GM18508 (cell line): Measurements from ENCODE around the gene NEK11.
"Not testable (repeated sequence)": the region's sequence is repeated elsewhere in the genome, so short reads cannot be mapped to it uniquely, and the experiment has no call there.

ENCODE experiments used
- ATAC-seq: cut with Tn5 transposase; IDR thresholded peaks from one replicate; pipeline ENCODE4 v1.9.1; 2021; ENCODE audit warnings: moderate number of reproducible peaks; ENCODE audit not compliant: insufficient read depth, unreplicated experiment

The NEK11 gene

GRCh38 chr3:131282379-131282778, 255.7 kb downstream of the NEK11 start:
- ATAC-seq = no peak

GRCh38 chr3:131282967-131283366, 256.3 kb downstream of the NEK11 start:
- no peak for ATAC-seq

DNA sequence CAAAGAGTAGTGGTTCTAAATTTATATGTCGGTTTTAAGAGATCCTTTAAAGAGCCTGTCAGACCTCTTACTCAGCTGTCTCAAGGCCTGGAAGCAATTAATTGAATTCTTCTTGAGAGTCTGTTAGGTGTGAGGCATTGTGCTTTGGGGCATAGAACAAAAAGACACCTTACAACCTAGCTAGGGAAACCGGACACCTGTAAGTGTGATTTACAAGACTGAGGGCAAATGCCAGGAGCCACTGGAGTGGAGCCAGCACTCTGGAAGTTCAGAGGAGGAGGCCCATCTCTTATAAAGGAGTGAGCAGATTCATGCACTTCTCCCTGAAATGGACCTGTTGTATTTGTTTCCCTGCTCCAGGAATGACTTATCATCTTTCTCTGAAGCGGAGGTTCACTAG, 257.2 kb downstream of the NEK11 start:
- no peak for ATAC-seq

GRCh38 chr3:131284302-131284701, 257.6 kb downstream of the NEK11 start:
- ATAC-seq = no peak

DNA sequence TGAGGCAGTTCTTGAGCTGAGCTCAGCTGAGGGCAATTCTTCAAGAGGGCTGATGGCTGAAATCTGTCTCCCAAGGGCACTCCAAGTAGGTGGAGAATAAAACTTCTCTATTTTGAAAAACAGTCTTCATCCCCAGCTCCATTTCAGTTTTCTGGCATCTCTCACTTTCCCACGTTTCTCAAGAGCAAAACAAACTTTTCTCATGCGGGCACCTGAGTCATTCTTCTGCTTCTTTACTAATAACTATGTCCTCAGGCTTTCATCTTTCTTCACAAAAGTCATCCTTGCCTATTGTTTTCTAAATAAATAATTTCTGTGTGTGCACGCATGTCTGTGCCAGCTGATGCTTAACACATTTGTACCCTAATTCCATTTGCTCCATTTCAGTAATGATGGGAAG, 258.8 kb downstream of the NEK11 start:
- no peak for ATAC-seq

- ATAC-seq = no peak
Measured at GRCh38 chr3:131299836-131300235, 273.2 kb downstream of the NEK11 start.

GRCh38 chr3:131303848-131304247, 277.2 kb downstream of the NEK11 start:
- no peak for ATAC-seq

GRCh38 chr3:131304890-131305289, 278.2 kb downstream of the NEK11 start:
- no peak for ATAC-seq

DNA sequence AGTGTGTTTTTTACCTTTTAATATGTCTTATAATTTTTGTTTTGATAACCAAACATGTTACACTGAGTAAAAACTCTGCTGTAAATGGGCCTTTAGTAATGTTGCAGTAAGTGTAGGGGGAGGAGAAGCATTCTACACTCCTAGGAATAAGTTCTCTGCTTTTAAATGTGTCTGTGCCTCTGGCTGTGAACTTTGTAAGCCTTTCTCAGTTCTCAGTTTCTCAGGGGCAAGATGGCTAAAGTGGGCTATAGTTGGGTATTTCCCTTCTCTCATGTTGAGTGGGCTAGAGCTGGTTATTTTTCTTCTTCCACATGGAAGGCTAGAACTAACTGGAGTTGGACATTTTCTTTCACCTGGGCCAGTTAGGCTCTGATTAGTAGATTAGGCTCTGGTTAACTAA, 279.6 kb downstream of the NEK11 start:
- ATAC-seq = no peak

DNA sequence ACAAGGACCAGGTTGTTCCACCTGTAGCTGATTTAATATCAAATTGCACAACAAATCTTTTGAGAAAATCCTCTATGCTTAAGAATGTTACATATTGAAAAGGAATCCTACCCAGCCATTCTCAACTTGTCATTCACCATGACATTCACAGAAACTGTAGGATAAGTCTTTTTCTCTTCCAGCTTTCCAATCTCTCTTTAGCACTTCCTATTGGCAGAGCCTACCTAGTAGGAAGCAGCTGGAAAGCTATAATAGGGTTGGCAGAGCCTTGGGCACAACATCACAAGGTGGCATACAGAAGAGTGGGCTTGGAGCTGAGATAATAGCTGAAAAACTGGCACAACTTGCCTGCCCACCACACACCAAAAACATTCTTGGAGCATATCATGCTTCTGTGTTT, 287.6 kb downstream of the NEK11 start:
- ATAC-seq = no peak

GRCh38 chr3:131315162-131315561, 288.5 kb downstream of the NEK11 start:
- ATAC-seq = no peak

- no peak for ATAC-seq
Measured at GRCh38 chr3:131317667-131318066, 291.0 kb downstream of the NEK11 start.

DNA sequence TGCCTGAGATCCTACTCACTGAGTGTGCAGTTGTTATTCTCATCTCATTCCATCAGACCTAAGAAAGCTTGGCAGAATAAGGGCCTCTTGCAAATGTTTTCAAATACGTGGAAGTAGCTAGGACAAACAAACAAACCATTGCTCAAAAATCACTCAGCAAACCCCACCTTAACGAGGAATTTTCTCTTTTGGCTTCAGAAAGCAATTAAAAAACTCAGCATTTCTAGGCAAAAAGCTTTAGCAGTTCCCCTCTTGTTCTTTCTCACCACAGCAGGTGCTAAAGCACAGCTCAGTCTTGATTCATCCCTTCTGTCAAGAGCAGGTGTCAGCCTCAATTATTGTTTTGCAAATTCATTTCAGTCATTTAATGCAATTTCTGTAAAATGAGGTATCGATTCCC, 296.3 kb downstream of the NEK11 start:
- ATAC-seq = no peak

GRCh38 chr3:131323792-131324191, 297.1 kb downstream of the NEK11 start:
- ATAC-seq = no peak

DNA sequence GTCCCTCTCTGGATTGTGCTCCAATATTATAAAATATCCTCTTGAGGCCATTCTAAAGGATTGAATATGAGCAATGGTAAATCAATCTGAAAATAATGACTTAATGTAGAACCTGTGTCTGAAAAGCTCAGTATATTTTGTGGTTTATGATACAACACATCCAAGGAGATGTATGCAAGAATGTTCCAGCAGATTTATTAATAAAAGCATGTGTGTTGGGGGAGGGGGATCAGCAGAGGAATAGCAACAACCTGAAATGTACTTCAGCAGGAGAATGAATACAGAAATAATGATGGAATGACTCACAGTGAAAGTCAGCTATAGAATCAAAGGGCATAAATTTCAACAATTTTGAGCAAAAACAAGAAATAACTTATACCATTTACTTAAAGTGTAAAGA, 298.2 kb downstream of the NEK11 start:
- ATAC-seq = no peak

DNA sequence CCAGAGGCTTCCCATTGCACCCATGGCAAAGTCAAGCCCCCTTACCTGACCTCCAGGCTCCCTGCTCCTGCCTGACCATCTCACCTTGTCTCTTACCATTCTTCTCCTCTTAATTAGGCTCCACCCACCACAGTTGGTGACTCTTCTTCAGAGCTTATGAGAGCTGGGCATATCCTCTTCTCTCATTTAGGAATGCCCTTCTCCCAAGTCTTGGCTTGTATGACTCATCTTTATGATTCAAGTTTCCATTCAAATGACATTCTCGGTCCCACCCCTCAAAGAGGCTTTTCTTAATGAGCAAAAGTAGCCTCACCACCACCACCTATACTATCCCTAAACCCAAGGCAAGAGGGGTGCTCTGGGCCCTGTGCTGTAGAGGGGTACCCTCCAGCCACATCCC, 299.6 kb downstream of the NEK11 start:
- no peak for ATAC-seq

DNA sequence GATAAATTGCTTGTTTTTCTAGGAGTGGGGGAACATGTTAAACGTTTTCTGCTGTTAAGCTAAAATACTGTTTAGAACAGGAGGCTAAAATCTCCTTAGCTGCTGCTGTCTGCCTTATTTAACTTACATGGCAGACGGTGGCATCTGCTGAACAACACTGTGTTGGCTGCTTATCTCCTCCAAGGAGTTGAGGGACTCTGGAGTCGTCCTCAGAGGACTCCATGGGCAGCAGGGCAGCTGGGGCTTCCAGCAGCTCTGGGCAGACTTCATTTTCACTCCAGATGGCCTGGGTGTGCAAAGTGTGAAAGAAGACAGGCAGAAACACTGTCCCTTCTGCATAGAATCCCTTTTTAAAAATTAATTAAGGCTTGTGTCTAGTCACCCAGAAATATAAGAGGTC, 302.0 kb downstream of the NEK11 start:
- no peak for ATAC-seq

GRCh38 chr3:131329774-131330173, 303.1 kb downstream of the NEK11 start:
- ATAC-seq = no peak

DNA sequence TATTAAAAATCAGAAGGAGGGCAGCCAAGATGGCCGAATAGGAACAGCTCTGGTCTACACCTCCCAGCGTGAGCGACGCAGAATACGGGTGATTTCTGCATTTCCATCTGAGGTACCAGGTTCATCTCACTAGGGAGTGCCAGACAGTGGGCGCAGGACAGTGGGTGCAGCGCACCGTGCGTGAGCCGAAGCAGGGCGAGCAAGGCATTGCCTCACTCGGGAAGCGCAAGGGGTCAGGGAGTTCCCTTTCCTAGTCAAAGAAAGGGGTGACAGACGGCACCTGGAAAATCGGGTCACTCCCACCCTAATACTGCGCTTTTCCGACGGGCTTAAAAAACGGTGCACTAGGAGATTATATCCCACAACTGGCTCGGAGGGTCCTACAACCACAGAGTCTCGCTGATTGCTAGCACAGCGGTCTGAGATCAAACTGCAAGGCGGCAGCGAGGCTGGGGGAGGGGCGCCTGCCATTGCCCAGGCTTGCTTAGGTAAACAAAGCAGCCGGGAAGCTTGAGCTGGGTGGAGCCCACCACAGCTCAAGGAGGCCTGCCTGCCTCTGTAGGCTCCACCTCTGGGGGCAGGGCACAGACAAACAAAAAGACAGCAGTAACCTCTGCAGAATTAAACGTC, 304.9 kb downstream of the NEK11 start:
- ATAC-seq = not testable (repeated sequence)

DNA sequence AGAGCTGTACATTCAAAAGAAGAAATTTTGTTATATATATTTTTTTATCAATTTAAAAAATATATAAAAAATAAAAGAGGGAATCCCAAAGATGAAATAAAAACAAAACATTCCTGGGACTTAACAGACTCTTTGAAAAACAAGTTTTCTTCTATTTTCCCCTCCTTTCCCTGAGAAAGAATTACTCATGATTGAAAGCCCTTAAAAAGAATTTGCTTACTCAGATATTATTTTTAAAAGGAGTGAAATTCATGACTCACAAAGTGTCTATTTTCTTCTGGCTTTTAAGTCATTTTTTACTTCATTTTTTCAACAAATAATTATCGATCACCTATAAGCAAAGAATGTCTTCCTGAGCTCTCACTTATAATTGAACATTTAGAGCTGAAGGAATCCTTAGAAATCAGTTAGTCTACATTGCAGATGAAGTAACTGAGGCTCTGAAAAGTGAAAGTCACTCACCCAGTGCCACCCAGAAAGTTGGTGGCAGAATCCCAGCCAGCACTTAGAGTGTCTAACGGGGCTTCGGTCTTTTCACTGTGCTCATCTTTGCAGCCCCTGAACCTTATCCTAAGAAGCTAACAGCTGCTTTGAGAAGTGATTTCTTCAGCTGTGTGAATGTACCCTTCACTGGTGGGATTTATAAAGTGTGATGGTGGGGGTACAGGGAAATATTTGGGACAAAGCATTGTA, 312.4 kb downstream of the NEK11 start:
- ATAC-seq = no peak

GRCh38 chr3:131341761-131342160, 315.1 kb downstream of the NEK11 start:
- ATAC-seq = no peak

- no peak for ATAC-seq
Measured at GRCh38 chr3:131348911-131349310, 322.2 kb downstream of the NEK11 start.
